Activated T-cell treated with anti-CD3 and anti-CD28 coated beads for 4 hours (primary cell): ENCODE data around the gene TPCN2.
"Not testable (repeated sequence)": the region's sequence is repeated elsewhere in the genome, so short reads cannot be mapped to it uniquely, and the experiment has no call there.

ENCODE experiments used
- DNase-seq: peaks from one replicate; pipeline ENCODE4 v3.0.0-alpha.2; 2020

TPCN2 gene

DNA sequence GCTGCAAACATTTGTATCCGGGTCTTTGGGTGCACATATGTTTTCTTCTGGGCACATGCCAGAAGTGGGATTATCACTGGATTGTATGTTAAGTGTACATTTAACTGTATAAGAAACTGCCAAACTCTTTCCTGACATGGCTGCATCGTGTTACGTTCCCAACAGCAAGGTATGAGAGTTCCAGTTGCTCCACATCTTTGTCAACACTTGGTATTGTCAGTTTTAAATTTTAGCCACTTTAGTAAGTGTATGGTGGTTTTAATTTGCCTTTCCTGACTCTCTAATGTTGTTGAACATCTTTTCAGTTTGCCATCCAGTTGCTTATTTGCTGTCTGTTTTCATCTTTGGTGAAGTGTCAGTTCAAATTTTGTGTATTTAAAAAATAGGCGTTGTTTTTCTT is 84.5 kb downstream of the TPCN2 start:
- DNase-seq: no peak

DNA sequence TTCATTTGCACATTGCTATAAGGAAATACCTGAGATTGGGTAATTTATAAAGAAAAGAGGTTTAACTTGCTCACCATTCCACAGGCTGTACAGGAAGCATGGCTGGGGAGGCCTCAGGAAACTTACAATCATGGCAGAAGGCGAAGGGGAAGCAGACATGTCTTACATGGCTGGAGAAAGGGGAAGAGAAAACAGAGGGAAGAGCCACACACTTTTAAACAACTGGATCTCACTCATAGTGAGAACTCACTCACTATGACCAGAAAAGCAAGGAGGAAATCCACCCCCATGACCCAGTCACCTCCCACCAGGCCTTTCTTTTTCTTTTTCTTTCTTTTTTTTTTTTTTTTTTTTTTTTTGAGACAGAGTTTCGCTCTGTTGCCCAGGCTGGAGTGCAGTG is 85.5 kb downstream of the TPCN2 start:
- DNase-seq: not testable (repeated sequence)

DNA sequence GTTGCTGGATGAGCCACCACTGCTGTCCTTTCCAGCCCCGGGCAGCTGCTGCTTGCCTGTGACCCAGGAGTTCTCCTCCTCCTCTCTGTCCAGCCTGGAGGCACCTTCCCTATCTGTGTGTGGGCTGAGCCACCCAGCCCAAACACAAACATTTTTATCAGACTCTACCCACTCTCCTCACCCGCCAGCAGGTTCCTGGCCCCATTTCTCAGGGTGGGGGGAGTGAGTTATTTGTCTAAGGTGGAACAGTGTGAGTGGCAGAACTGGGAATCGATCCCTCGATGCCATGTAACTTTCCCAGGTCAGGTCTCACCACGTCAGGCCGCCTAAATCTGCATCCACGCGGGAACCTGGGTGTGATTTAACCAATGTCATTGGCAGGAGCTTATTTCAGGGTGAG is 86.2 kb downstream of the TPCN2 start:
- DNase-seq: no peak

DNA sequence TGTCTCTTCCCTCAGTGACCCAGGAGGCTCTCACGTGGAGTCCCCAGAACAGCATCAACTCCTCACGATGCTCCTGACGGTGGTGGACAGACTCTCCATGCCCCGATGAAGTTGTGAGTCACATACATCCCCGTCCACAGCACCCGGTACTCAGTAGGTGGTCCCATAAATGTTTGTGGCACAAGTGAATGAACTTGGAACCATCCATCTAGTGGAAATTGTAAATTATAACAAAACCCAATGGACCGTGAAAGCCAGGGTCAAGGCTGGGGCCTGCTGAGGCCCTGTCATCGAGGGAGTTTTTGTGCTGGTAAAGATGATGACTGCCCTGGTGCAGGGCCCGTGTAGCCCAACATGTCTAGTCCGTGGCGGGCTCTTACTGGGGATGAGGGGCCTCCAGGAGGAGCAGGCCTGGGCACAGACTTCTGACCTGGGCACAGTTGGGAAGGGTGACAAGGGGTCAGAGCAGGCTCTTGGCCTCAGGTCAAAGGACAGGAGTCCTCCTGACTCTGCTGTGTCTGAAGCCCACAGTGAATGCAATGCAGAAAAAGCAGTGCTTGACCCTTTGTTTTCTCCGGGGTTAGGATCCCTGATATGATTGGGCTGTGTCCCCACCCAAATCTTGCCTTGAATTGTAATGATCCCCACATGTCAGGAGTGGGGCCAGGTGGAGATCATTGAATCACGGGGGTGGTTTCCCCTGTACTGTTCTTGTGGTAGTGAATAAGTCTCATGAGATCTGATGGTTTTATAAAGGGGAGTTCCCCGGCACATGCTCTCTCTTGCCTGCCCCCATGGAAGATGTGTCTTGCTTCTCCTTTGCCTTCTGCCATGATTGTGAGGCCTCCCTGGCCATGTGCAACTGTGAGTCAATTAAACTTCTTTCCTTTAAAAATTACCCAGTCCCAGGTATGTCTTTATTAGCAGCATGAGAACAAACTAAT is 87.0 kb downstream of the TPCN2 start:
- DNase-seq: no peak

DNA sequence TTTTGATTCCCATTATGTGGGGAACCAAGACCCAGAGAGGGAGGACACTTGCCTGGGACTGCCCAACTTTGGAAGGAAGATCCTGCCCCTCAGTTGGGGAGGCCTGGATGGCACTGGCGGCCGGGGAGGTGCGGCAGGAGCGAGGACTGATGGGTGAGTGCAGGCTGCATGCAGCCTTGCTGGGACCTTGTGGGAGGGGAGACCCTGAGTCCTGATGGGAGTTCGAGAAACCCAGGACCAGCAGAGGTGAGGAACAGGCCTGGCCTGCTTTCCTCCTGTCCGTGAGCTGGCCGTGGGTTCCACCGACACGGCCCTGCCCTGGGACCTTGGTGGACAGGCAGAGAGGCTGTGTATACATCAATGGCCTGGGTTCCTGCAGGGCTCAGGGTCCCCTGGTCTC is 87.7 kb downstream of the TPCN2 start:
- DNase-seq: no peak

DNA sequence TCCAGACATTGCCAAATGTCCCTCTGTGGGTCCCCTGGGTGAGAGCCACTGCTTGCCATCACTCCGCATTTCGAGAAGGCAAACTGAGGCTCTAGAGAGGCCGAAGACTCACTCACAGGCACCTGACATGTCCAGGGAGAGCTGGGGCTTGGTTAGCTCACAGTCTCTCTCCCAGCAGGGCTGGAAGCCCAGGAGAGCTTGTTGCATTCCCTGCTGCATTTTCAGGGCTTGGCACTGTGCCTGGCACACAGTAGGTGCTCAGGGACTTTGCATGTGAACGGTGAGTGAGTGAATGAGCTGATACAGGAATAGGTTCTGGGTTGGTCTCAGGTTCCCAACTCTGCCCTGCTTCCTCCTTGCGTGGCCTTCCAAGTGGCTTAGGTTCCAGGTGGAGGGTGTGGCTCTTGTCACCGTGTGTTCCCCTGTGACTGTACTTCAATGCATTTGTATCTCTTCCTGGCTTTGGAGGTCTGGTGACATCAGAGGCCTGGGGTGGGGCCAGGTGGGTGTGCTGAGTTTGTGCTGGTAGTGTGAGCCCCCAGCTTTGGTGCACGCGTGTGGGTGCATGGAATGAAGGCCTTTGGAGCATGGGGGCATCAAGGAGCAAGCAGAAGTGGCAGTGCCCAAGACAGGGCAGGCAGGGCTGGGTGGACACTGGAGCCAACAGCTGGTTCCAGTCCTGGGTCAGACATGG is 88.6 kb downstream of the TPCN2 start:
- no peak for DNase-seq

DNA sequence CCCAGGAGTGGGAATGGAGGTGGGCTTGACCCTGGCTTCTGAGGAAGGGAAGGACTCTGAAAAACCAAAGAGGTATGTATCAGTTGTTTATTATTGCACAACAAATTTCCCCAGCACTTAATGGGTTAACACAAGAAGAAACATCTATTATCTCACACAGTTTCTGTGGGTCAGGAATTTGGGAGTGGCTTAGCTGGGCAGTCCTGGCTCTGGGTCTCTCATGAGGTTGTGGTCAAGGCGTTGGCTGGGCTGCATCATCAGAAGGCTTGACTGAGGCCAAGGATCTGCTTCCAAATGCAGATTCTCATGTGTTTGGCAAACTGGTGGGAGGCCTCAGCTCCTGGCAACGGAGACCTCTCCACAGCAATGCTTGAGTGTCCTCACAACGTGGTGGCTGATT is 89.5 kb downstream of the TPCN2 start:
- DNase-seq: no peak

DNA sequence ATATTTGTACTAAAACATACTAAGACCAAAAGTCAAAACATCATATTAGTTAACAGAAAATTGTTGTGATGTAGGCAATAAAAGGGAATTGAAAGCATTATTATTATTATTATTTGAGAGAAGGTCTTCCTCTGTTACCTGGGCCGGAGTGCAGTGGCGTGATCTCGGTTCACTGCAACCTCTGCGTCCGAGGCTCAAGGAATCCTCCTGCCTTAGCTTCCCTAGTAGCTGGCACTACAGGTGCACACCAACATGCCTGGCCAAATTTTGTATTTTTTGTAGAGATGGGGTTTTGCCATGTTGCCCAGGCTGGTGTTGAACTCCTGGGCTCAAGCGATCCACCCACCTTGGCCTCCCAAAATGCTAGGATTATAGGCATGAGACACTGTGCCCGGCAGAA is 91.4 kb downstream of the TPCN2 start:
- DNase-seq: not testable (repeated sequence)

DNA sequence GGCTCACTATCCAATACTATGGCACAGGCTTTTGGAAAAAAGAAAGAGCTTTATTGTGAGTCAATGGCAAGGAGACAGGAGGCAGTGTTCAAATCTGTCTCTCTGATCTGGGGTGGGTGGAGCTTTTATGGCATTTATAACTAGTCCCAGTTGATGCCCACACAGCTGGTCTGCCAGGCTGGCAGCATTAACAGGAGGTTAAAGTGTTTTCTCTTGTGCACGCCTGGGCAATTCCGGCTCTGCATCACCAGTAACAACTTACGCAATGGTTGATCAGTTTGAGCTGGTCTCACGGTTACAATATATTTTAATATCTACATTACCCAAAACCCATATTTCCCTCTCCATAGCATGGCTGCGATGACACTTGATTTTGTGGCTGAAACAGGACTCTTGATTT is 91.9 kb downstream of the TPCN2 start:
- no peak for DNase-seq

DNA sequence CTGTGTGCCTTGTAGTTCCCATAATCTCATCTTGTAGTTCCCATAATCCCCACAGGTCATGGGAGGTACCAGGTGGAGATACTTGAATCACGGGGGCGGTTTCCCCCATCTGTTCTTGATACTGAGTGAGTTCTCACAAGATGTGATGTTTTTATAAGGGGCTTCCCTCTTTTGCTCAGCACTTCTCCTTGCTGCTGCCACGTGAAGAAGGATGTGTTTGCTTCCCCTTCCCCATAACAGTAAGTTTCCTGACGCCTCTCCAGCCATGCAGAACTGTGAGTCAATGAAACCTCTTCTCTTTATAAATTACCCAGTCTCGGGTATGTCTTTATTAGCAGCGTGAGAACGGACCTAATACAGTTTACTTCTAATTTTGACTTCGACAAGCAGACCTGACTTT is 93.0 kb downstream of the TPCN2 start:
- no peak for DNase-seq

DNA sequence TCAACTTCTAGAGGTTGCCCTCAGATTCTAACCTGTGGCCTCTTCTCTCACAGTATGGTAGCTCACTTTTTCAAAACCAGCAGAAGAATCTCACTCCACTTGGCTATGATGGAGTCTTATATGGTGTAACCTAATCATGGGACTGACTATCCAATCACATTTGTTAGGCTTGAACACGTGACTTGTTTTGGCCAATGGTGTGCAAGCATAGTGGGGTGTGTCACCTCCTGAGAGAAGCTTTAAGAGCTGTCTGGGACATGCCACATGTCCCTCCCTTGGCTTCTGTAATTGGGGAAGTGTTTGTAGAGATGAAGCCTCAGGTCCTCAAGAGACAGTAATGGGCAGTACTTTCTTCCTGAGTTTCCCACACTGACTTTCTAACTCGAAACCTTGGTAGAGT is 94.2 kb downstream of the TPCN2 start:
- DNase-seq: no peak

DNA sequence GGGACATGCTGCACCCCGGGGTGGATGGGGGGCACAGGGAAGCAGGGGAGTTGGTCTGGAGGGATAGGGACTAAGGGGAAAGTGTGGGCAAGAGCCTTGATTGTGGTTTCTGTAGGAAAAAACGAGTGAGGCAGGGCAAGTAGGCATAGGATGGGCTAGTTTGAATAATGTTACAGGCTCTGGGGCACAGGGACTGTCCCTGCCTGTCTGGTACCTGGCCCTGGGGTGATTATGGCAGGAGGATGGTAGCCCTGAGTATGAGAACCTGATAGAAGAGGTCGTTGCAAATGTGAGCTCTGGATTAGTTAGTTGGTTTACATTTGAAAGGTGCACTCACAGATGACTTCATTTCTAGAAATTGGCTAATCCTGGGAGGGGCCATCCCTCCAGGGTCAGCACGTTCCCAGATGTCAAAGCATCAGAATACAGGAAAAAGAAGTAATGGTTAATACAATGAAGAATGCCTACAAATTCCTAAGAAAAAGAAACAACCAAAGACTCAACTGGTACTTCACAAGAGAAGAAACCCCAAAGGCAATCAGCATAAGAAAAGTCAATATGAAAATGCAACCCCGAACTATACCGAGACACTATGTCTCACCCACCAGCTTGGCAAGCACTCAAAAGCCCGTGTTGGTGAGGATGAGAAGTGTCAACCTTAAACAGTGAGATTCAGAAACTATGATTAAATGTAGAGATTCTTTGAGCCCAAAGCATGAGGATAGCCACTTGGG is 95.8 kb downstream of the TPCN2 start:
- no peak for DNase-seq

DNA sequence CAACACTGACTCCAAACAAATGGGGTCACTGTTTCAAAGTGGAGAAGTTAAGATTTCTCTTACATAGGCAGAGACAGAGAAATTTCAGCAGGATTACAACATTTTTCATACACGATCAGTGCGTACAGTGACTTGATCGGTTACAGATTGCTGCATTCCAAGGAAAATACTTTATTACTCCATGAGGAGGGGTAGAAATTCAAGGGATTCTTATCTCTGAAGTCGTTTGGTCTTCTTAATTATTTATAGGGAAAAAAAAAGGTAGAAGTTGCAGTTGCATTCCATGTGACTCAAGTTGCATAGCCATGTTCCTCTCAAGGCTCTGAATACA is 96.3 kb downstream of the TPCN2 start:
- no peak for DNase-seq

DNA sequence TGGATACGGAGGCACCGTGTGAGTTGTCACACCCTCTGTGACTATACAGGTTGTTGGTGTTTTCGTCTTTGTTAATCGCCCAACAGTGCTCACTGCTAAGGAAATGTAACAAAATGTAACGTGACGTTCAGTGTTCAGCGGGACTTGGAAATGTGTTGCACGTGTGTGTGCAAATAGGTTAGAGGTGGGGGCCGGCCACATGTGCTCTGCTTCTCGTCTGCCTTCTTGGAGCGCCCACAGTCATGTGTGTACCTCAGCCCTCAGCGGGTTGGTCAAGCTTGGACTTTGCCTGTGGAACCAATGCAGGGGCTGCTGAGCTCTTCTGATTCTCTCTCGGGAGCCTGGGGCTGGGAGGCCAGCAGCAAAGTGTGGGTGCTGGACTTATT is 99.6 kb downstream of the TPCN2 start:
- no peak for DNase-seq

DNA sequence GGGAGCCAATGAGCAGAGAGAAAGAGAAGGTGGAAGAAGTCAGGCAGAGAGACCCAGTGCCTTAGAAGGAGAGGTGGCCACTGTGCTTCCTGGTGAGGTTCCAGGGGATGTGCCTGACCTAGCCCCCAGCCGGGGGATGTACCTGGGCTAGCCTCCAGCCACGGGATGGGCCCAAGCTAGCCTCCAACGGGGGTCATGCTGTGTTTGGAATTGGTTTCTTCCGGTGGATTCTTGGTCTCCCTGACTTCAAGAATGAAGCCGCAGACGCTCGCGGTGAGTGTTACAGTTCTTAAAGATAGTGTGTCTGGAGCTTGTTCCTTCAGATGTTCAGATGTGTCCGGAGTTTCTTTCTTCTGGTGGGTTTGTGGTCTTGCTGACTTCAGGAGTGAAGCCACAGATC is 100.1 kb downstream of the TPCN2 start:
- no peak for DNase-seq

DNA sequence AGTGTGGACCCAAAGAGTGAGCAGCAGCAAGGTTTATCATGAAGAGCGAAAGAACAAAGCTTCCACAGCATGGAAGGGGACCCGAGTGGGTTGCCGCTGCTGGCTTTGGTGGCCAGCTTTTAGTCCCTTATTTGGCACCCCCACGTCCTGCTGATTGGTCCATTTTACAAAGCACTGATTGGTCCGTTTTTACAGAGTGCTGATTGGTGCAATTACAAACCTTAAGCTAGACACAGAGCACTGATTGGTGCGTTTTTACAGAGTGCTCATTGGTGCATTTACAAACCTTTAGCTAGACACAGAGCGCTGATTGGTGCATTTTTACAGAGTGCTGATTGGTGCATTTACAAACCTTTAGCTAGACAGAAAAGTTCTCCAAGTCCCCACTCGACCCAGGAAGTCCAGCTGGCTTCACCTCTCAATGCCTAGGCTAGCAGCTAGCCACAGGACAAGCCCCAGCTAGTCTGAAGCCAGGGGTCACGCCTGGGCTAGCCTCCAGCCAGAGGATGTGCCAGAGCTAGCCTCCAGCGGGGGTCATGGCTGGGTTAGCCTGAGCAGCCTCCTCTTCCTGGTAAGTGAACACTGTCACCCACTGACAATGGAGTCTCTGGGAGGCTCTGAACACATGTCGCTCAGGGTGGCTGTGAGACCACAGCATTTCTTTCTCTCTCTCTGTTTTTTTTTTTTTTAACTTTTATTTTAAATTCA is 100.8 kb downstream of the TPCN2 start:
- not testable (repeated sequence) for DNase-seq

DNA sequence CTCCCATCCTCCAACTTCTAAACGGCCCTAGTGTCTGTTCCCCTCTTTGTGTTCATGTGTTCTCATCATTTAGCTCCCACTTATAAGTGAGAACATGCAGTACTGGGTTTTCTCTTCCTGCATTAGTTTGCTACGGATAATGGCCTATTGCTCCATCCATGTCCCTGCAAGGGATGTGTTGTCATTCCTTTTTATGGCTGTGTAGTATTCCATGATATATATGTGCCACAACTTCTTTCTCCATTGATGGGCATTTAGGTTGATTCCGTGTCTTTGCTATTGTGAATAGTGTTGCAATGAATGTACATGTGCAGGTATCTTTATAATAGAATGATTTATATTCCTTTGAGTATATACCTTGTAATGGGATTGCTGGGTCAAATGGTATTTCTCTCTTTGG is 101.4 kb downstream of the TPCN2 start:
- DNase-seq: no peak

DNA sequence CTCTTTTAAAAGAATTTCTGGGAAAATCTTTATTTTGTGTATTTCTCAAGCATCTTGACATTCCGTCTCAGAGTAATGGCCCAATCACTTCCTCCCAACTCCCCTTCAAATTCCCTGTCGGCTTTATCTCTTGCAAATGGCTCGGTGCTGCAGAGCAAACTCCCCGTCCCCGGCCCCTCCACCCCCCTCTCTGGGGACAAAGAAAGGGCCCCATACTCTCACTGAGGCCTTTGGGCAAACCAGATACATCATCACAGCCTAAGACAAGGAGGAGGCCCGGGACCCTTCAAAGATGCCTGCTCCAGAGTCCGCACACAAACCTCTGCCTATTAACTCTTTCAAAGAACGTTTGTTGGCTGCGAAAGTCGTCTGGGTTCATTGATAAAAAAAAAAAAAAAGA is 103.1 kb downstream of the TPCN2 start:
- DNase-seq: no peak

DNA sequence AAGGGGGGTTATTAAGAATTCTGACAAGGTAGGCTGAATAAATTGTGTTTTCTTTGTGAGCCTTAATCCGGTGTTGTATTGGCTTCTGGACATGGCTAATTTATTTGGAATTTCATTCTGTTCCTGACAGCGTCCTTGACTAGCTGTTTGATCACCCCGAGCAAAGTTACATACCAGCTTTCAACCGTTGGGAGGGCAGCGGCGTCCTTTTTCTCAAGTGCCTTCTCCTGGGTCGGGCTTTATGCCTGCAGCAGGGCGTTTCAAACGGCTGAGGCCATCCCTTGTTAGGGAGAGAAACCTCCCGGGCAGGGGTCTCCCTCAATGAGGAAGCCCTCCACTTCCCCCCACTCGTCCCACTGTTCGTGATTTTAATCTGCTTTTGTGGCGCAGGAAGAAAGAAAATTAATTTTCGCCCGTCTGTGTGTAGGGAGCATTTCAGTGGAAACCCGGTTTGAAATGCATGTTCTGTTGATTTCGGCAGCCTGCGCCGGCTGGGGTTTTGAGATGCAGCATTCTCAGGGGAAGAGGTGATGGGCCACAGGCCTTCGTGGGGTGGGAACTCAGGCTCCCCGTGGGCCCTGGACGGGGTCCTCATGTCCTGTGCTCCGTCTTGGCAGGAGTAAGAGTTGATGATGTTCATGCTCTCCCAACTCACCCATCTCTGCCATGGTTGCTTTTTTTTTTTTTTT is 104.1 kb downstream of the TPCN2 start:
- DNase-seq: no peak

DNA sequence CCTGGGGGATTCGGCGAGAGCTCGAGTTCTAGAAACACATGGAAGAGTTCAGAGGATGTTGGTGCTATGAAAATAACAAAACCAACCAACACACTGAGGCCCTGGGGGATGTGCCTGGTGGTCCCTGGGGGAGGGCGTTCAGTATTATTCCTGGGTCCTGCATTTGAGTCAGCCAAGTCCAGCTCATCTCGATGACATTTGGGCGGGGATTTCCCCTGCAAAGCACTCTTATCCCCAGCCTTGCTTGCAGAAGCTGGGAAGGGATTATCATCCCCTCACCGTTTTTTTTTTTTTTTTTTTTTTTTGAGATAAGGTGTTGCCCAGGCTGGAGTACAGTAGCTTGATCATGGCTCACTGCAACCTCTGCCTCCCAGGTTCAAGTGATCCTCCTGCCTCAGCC is 104.9 kb downstream of the TPCN2 start:
- no peak for DNase-seq

DNA sequence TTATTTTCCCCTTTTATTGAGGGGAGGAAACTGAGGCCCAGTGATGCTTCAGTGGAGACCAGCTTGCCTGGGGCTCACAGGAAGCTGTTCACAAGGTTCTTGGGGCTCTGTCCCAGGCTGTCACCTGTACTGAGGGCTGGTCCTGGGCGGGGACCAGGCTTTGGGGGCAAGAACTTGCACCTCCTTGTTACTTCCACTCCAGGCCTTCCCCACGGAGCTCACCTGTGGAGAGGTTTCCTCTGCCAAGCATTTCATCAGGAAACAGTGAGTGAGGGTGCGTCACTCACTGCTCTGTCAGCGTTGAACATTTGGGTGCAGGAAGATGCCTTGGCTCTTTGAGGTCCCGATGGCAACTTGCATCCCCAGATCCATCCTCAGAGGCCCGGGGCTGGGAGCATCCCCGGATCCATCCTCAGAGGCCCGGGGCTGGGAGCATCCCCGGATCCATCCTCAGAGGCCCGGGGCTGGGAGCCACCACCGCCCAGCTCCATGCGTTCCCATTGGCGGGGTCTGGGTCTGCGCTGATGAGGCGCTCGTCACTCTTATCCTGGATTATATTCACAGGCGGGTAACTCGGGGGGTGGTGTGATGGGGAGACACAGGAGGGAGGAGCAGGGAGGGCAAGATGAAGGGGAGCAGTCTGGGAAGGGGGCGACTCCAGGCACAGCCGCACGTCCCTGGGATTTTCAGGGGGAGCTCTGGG is 105.6 kb downstream of the TPCN2 start:
- no peak for DNase-seq

DNA sequence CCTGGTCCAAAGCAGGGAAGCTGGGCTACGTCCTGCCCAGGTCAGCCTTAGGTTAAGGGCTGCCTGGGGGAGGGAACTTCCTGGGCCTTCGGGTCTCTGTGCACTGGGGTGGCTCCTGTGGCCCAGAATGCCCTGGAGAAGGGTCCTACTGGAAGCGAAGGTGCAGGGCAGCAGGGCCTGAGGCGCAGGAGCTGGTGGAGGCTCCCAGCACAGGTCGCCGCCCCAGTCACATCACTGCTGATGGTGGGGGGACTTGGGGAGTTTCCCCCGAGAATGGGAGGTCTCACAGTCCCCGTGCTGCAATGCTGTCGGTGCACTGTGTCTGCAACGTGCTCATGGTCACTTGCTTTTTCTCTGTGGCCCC is 106.2 kb downstream of the TPCN2 start:
- no peak for DNase-seq
